Natural killer cell treated with Interleukin-12 subunit alpha and Interleukin-12 subunit beta and Interleukin-15 and Interleukin-18, amount 100 ng/mL, for 72 hours (primary cell): ENCODE measurements around the gene SH3BP5. TPM values are rescaled to one million over a fixed set of nuclear protein-coding genes. Genes with fewer than 3 reads are reported as not detected.
A peak's percentile ranks its signal among the peaks of the same experiment; 100 is the strongest.

Experiments used
- ATAC-seq, 2 donors: fragments of 150-1000 bp; cut with Tn5 transposase in 1 of 2; sonication (Bioruptor Pico), chemical (Tn5 transposase) in 1 of 2; 2 replicates each; pipeline ENCODE4 v1.10.0; 2021
- DNase-seq: peaks from one replicate; pipeline ENCODE4 v3.0.0; 2022; ENCODE audit warnings: low spot score
- H3K27ac Mint-ChIP-seq, 2 donors: 1 replicate in 1 of 2; 2 replicates in 1 of 2; pipeline ENCODE4 v1.8.0; 2022; ENCODE audit warnings: mixed read lengths in 2 of 2, mild to moderate bottlenecking in 1 of 2, moderate library complexity in 1 of 2
- H3K27me3 Mint-ChIP-seq, 2 donors: 1 replicate in 1 of 2; 2 replicates in 1 of 2; pipeline ENCODE4 v1.8.0; 2022; ENCODE audit warnings: mixed read lengths in 2 of 2
- H3K36me3 Mint-ChIP-seq: one replicate; pipeline ENCODE4 v1.8.0; 2022; ENCODE audit warnings: mixed read lengths
- H3K4me1 Mint-ChIP-seq, 2 donors: 1 replicate in 1 of 2; 2 replicates in 1 of 2; pipeline ENCODE4 v1.8.0; 2022; ENCODE audit warnings: low read depth in 2 of 2, mixed read lengths in 2 of 2, mild to moderate bottlenecking in 1 of 2
- H3K4me3 Mint-ChIP-seq: one replicate; pipeline ENCODE4 v1.8.0; 2022; ENCODE audit warnings: mixed read lengths
- H3K9me3 Mint-ChIP-seq: 2 replicates; pipeline ENCODE4 v1.8.0; 2022; ENCODE audit warnings: mixed read lengths
- total RNA-seq, 2 donors: library from RNA; stranded (reverse); gene quantifications; one replicate each; pipeline ENCODE4 v1.2.3, GENCODE V29; 2022

Gene SH3BP5
- total RNA-seq, 2 donors from 2014 or later, result 58.5 to 165 TPM

- H3K4me3 Mint-ChIP-seq, result peak overlapping the region; percentile 35
- H3K36me3 Mint-ChIP-seq, result peaks cover 4% of the 10 kb centered on the region
- H3K9me3 Mint-ChIP-seq, result no peaks in the 10 kb centered on the region
- H3K27ac Mint-ChIP-seq, result peak overlapping the region; percentile 91 to 98
- H3K27me3 Mint-ChIP-seq, result no peaks in the 10 kb centered on the region
- ATAC-seq (no peak), DNase-seq (no peak)
- H3K4me1 Mint-ChIP-seq, result peaks cover 77 to 81% of the 10 kb centered on the region in 2 donors
Observed at GRCh38 chr3:15279671-15280402, 52.5 kb downstream of the SH3BP5 start.

DNA sequence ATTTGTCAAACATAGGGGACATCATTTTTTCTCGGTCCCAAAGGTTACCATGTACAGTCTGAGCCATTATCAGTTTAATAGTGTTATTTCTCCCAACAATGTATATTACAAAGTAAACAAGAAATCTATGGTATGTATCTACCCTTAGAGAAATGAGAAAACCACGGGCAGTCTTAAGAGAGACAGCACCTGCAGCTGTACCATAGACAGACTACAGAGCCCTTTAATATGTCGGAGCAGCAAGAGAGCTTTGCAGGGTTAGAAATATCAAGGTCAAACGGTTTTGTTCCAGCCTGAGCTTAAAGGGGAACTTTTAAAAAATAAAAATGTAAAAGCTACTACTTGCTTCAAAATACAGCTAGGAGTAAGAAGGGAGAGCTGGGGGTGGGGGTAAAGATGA lies 53.2 kb downstream of the SH3BP5 start:
- no peaks in the 10 kb centered on the region for H3K9me3 Mint-ChIP-seq
- H3K27me3 Mint-ChIP-seq, result no peaks in the 10 kb centered on the region
- H3K36me3 Mint-ChIP-seq, result peaks cover 4% of the 10 kb centered on the region
- no peak for DNase-seq
- no peak overlapping the region for H3K4me3 Mint-ChIP-seq
- H3K27ac Mint-ChIP-seq, result peak overlapping the region; percentile 91 to 98
- no peak for ATAC-seq
- H3K4me1 Mint-ChIP-seq, result peaks cover 79 to 83% of the 10 kb centered on the region in 2 donors

DNA sequence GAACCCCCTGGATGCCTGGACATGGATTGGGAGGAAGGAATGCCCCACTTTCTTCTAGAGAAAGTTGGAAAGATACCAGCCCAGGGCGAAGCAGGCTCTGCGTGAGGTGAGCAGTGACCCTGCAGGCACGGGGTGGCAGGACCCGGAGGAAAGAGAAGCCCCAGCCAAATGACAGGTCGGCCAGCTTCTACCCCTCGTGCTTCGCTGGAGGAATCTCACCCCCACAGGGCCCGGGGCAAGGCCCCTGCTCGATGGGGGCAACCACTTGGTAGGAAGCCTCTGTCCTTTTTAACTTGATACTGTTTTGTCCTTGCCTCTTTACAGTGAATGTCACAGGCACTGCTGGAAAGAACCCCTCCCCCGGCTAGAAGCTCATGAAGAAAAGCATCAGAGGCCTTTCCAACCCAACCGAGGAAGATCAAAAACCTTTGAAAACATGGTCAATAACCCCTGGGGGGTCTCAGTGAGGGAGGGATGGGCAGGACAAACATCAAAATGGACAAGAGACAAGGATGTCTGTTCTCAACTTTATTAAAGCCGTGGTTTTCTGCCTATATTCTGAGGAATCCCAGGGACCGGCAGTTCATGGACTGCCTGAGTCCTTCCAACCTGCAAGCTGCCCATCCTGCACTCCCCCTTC lies 54.4 kb downstream of the SH3BP5 start:
- Mint-ChIP-seq H3K27me3 (no peaks in the 10 kb centered on the region), H3K36me3 (peaks cover 10% of the 10 kb centered on the region), H3K27ac (peak overlapping the region; percentile 91 to 98), H3K4me3 (peak overlapping the region; percentile 36), H3K4me1 (peaks cover 79 to 83% of the 10 kb centered on the region in 2 donors), H3K9me3 (no peaks in the 10 kb centered on the region)
- no peak for ATAC-seq
- no peak for DNase-seq

DNA sequence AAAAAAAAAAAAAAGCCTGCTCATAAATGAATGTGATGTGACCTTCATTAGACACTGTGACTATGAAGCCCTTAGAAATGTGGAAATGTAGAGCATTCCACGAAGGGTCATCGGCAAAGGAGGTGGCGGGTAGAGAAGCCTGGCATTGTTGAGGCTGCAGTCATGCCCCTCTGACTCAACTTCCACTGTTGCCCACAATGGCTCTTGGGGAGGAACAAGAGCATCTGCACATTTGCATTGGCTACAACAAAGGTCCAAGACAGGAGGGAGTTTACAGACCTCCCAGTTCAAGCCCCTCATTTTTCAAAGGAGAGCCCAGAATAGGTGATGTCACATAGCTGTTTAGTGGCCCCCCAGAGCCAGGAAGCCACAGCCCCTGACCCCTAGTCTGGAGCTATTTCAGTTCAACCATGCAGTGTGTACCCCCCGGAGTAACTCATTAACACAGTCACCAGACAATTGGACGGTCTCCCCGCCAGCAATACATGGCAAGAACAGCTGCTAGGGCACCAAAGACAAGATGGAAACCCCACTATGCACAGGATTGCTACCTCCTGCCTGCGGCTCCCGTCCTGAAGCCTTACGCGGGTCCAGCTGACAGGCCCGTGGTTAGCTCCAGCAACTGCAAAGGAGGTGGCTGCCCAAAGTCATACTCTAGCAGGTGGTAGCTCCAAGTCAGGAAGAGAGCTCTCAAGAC lies 56.2 kb downstream of the SH3BP5 start:
- ATAC-seq (no peak), DNase-seq (no peak)
- Mint-ChIP-seq H3K4me3 (peak overlapping the region; percentile 56), H3K27ac (peak overlapping the region; percentile 91 to 98), H3K36me3 (peaks cover 16% of the 10 kb centered on the region), H3K9me3 (no peaks in the 10 kb centered on the region), H3K27me3 (no peaks in the 10 kb centered on the region), H3K4me1 (peaks cover 85 to 86% of the 10 kb centered on the region in 2 donors)

- Mint-ChIP-seq H3K27me3 (no peaks in the 10 kb centered on the region), H3K4me3 (peak overlapping the region; percentile 82), H3K27ac (peak overlapping the region; percentile 91 to 98), H3K36me3 (peaks cover 22% of the 10 kb centered on the region), H3K4me1 (peaks cover 83 to 86% of the 10 kb centered on the region in 2 donors), H3K9me3 (no peaks in the 10 kb centered on the region)
- DNase-seq (no peak), ATAC-seq (no peak)
Observed at GRCh38 chr3:15273227-15273626, 59.2 kb downstream of the SH3BP5 start.

DNA sequence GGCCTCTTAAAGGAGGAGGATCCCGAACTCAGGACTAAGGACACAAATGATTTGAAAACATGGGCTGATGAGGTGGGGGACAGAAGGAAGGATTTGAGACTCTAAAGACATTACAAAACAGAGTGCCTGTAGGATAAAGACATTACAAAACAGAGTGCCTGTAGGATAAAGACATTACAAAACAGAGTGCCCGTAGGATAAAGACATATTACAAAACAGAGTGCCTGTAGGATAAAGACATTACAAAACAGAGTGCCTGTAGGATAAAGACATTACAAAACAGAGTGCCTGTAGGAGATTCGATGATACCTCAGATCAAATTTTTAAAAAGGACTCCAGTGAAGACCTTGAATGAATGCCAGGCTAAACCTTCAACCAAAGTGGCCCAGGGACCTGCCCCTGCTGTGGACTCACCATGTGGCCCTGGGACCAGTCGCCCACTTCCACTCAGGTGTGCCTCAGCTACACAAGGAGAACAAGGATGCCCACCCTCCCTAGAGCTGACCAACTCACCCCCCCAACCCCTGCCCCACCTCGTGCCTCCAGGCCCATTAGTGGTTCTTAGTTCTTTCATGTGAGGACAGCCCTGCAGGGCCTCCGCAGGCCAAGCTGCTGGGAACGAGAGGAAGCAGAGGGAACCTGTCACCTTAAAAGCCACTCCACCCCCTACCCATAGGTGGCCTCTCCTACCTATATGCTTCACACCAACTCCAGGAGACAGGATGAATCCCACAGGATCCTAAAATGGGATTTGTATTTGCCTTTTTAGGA lies 59.8 kb downstream of the SH3BP5 start:
- ATAC-seq, result no peak
- Mint-ChIP-seq H3K9me3 (no peaks in the 10 kb centered on the region), H3K27ac (peak overlapping the region; percentile 91 to 98), H3K27me3 (no peaks in the 10 kb centered on the region), H3K36me3 (peaks cover 22% of the 10 kb centered on the region), H3K4me1 (peaks cover 82 to 89% of the 10 kb centered on the region in 2 donors), H3K4me3 (peak overlapping the region; percentile 82)
- no peak for DNase-seq

DNA sequence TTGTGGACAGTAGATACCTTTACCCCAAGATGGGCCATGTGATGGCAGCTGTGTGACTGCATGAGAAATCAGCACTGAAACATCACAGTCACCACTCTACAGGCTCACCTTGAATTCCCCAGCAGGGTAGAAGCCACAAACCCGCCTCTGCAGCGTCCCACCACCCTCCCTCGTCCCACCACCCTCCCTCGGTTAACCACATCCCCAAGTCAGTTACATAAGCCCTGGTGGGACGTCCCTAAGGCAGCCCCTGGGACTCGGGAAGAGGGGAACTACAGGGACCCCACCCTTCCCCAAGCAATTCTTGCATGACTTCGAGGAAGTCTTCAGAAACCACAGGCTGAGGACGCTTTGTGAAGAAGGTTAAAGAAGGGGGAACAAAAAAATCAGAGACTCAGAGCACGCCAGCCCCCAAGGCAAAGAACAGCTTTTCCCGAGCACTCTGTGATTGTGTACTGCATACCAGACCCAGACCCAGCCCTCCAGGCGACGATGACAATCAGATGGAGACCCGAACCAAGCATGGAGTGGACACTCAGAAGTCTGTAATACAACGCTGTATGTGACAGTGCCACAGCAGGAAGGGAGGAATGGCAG lies 60.5 kb downstream of the SH3BP5 start:
- ATAC-seq, result peak; percentile 74 to 81
- DNase-seq, result peak; percentile 94
- Mint-ChIP-seq H3K4me1 (peaks cover 83 to 88% of the 10 kb centered on the region in 2 donors), H3K4me3 (peak overlapping the region; percentile 82), H3K36me3 (peaks cover 22% of the 10 kb centered on the region), H3K27me3 (no peaks in the 10 kb centered on the region), H3K9me3 (no peaks in the 10 kb centered on the region), H3K27ac (peak overlapping the region; percentile 91 to 98)

- peaks cover 86 to 90% of the 10 kb centered on the region in 2 donors for H3K4me1 Mint-ChIP-seq
Observed at GRCh38 chr3:15271030-15271429, 61.4 kb downstream of the SH3BP5 start.

DNA sequence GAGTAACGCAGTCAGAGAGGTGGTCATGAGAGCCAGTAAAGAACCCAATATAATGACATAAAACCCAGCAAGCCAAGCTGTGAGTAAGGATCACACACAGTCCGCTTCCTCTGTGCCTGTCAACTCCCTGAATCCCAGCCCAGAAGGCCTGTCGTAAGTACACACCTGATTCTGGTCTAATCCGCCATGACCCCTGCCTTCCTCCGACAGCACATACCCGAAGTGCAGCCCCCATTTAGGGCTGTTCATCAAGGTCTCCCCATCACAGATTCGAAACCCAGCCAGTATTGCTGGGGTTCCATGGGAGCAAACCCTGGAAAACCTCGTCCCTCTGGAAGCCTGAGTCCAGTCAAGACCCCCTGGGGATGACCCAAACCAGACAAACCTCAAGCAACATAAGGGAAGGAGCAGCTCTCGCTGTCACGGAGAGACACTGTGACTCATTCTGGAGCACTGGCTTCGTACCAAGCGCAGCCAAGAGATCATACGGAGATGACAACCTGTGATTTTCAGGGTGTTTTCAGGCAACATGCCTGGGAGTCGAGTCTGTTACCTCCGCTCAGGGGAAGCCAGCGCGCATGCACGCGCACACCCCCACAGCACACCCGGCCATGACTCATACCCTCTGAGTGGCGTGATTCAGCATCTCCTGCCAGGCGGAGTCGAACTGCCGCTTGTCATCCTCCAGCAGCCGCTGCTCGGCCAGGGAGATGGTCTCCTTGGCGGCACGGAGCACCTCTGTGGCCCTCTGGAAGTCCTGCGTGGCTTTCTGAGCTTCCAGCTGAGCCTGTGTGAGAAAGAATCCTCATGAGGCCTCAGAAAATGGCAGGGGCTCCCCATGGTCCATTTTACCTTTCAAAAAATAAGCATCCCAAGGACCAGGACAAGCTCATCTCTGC lies 63.0 kb downstream of the SH3BP5 start:
- DNase-seq, result peak; percentile 94
- H3K4me3 Mint-ChIP-seq, result peak overlapping the region; percentile 78
- peak; percentile 88 to 89 for ATAC-seq
- H3K9me3 Mint-ChIP-seq, result no peaks in the 10 kb centered on the region
- H3K36me3 Mint-ChIP-seq, result peaks cover 17% of the 10 kb centered on the region
- H3K27me3 Mint-ChIP-seq, result no peaks in the 10 kb centered on the region
- H3K4me1 Mint-ChIP-seq, result peaks cover 82 to 86% of the 10 kb centered on the region in 2 donors
- H3K27ac Mint-ChIP-seq, result peak overlapping the region; percentile 96 to 100

More at GRCh38 chr3:15271030-15271429, 61.4 kb downstream of the SH3BP5 start:
- ATAC-seq (no peak), DNase-seq (no peak)
- Mint-ChIP-seq H3K4me3 (no peak overlapping the region), H3K27ac (peak overlapping the region; percentile 91 to 98), H3K27me3 (no peaks in the 10 kb centered on the region), H3K9me3 (no peaks in the 10 kb centered on the region), H3K36me3 (peaks cover 22% of the 10 kb centered on the region)

DNA sequence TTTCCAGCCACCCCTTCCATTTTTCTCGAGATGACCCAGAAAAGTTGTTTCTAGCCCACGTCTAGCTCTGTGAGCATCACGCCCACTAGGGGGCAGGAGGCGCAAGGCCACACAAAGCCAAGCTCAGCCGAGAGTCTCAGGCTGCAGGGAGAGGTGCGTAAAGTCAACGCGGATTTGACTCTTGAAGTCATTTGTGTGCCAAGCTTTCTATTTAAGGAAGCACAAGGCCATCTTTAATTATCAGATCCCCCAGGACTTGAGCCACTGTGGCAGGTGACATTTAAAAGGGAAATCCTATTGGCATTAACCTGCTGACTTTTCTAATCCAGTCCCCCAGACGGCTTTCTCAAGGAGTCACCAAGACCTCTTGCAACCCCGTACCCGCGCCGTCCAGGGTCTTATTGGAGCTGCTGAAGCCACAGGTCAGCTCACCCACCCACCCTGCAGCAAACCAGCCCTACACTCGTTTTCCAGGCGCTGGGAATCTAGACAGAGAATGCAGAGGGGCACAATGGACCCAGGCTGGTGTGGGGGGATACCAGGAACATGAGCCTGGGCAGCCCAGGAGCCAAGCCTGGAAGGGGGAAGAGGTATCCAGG lies 64.3 kb downstream of the SH3BP5 start:
- H3K36me3 Mint-ChIP-seq, result peaks cover 12% of the 10 kb centered on the region
- DNase-seq (peak; percentile 88), ATAC-seq (peak; percentile 65)
- H3K4me3 Mint-ChIP-seq, result no peak overlapping the region
- peak overlapping the region; percentile 96 to 100 for H3K27ac Mint-ChIP-seq
- H3K4me1 Mint-ChIP-seq, result peaks cover 74 to 79% of the 10 kb centered on the region in 2 donors
- no peaks in the 10 kb centered on the region for H3K9me3 Mint-ChIP-seq
- H3K27me3 Mint-ChIP-seq, result no peaks in the 10 kb centered on the region

DNA sequence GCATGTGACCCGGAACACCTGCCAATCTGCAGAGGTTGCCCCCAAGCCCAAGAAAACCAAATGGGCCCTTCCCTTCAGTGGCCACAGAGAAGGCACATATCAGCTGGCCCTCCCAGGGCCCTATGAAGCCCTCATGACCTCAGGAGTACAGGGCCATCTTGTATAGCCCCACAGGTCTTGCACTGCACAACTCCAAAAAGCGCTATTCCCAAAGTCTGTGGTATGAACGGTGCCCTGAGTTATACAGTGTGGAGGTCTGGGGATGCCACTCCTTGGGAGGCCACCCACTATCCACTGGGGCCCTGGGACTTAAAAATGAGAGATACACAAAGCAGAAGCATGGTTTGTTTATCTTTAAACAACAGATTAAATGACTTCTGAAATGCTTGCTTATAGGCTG lies 64.9 kb downstream of the SH3BP5 start:
- ATAC-seq (no peak), DNase-seq (no peak)

More for the DNA sequence above, 64.9 kb downstream of the SH3BP5 start:
- Mint-ChIP-seq H3K4me1 (peaks cover 69 to 77% of the 10 kb centered on the region in 2 donors), H3K4me3 (no peak overlapping the region), H3K36me3 (peaks cover 12% of the 10 kb centered on the region), H3K9me3 (no peaks in the 10 kb centered on the region), H3K27ac (peak overlapping the region; percentile 96 to 100), H3K27me3 (no peaks in the 10 kb centered on the region)
